ENCODE results near the gene HSPA12A.

Gene HSPA12A

GRCh38 chr10:116663342-116663741, 79.0 kb downstream of the HSPA12A start:
- TF ChIP-seq CTCF (IDR thresholded peaks at IDR 0.05; ENCODE audit: insufficient read depth, missing control alignments), result no peak
- no peak for DNase-seq (ENCODE audit: insufficient read length, low spot score)
- no peak for FAIRE-seq

GRCh38 chr10:116660860-116661259, 81.5 kb downstream of the HSPA12A start:
- no peak for TF ChIP-seq CTCF (IDR thresholded peaks at IDR 0.05; ENCODE audit: insufficient read depth, missing control alignments)
- FAIRE-seq (no peak), DNase-seq (ENCODE audit: insufficient read length, low spot score) (no peak)

GRCh38 chr10:116659049-116659670, 83.2 kb downstream of the HSPA12A start:
- FAIRE-seq (no peak), DNase-seq (ENCODE audit: insufficient read length, low spot score) (no peak)
- no peak for TF ChIP-seq CTCF (IDR thresholded peaks at IDR 0.05; ENCODE audit: insufficient read depth, missing control alignments)

GRCh38 chr10:116657863-116658551, 84.4 kb downstream of the HSPA12A start:
- DNase-seq (ENCODE audit: insufficient read length, low spot score), result no peak
- no peak for FAIRE-seq
- no peak for TF ChIP-seq CTCF (IDR thresholded peaks at IDR 0.05; ENCODE audit: insufficient read depth, missing control alignments)

GRCh38 chr10:116656044-116656443, 86.3 kb downstream of the HSPA12A start:
- no peak for FAIRE-seq
- TF ChIP-seq CTCF (IDR thresholded peaks at IDR 0.05; ENCODE audit: insufficient read depth, missing control alignments), result no peak
- no peak for DNase-seq (ENCODE audit: insufficient read length, low spot score)

- no peak for FAIRE-seq
- no peak for TF ChIP-seq CTCF (IDR thresholded peaks at IDR 0.05; ENCODE audit: insufficient read depth, missing control alignments)
- DNase-seq (ENCODE audit: insufficient read length, low spot score), result no peak
Observed at GRCh38 chr10:116655568-116655967, 86.8 kb downstream of the HSPA12A start.

- DNase-seq (ENCODE audit: insufficient read length, low spot score), result no peak
- TF ChIP-seq CTCF (IDR thresholded peaks at IDR 0.05; ENCODE audit: insufficient read depth, missing control alignments), result peak; percentile 6
- no peak for FAIRE-seq
Observed at GRCh38 chr10:116654816-116655215, 87.5 kb downstream of the HSPA12A start.

Measured in D721Med (cell line).